Activated B cell treated with CpG ODN at 0.5 μM for 24 hours (primary cell): ENCODE data around the gene SCAF8. TPM values are rescaled to one million over a fixed set of nuclear protein-coding genes. Genes with fewer than 3 reads are reported as not detected.

Experiments used
- ATAC-seq: fragments of 200-7000 bp; cut with Tn5 transposase; one replicate; pipeline ENCODE4 v1.10.0; 2021; ENCODE audit warnings: low read depth, mild to moderate bottlenecking, moderate library complexity
- CTCF ChIA-PET: fragments of 350-600 bp; sonication (Branson Sonifier 250); formaldehyde crosslinking; loops from one replicate; lab custom pipeline; 2021; ENCODE audit warnings: antibody characterized with exemption; lab: Charles Lee
- POLR2A ChIA-PET: fragments of 350-600 bp; sonication (Branson Sonifier 250); formaldehyde crosslinking; loops from one replicate; lab custom pipeline; 2021; ENCODE audit warnings: antibody characterized with exemption; lab: Charles Lee
- DNase-seq: peaks from one replicate; pipeline ENCODE4 v3.0.0; 2022
- H3K27ac Mint-ChIP-seq: one replicate; pipeline ENCODE4 v1.8.0; 2020; ENCODE audit warnings: mixed read lengths
- H3K27me3 Mint-ChIP-seq: one replicate; pipeline ENCODE4 v1.8.0; 2021; ENCODE audit warnings: mixed read lengths
- H3K36me3 Mint-ChIP-seq: one replicate; pipeline ENCODE4 v1.8.0; 2021; ENCODE audit warnings: low read depth, mixed read lengths
- H3K4me1 Mint-ChIP-seq: one replicate; pipeline ENCODE4 v1.8.0; 2021; ENCODE audit warnings: mixed read lengths
- H3K4me3 Mint-ChIP-seq: one replicate; pipeline ENCODE4 v1.8.0; 2020; ENCODE audit warnings: mild to moderate bottlenecking, mixed read lengths
- H3K9me3 Mint-ChIP-seq: one replicate; pipeline ENCODE4 v1.8.0; 2020; ENCODE audit warnings: mixed read lengths
- CTCF ChIP-seq: fragments of 200-600 bp; IDR thresholded peaks from one replicate; pipeline ENCODE4 v1.8.0; 2022; ENCODE audit warnings: antibody characterized with exemption, mild to moderate bottlenecking
- intact Hi-C: fragments of 100-400 bp; cut with micrococcal nuclease; formaldehyde crosslinking; loops from one replicate; pipeline ENCODE4 v1.15.1; 2024
- total RNA-seq: library from RNA; stranded (reverse); gene quantifications from 2 replicates; pipeline ENCODE4 v1.2.3, GENCODE V29; 2022

Gene SCAF8
- total RNA-seq, 1 donor from 2014 or later: 65.2 TPM

GRCh38 chr6:154824076-154824475 is 90.9 kb downstream of the SCAF8 start:
- POLR2A ChIA-PET: no interaction called here
- DNase-seq: no peak
- peaks cover 71% of the 10 kb centered on the region for H3K36me3 Mint-ChIP-seq
- H3K27me3 Mint-ChIP-seq: no peaks in the 10 kb centered on the region
- CTCF ChIA-PET: no interaction called here
- no peak overlapping the region for H3K4me3 Mint-ChIP-seq
- ATAC-seq: no peak
- no peaks in the 10 kb centered on the region for H3K9me3 Mint-ChIP-seq
- TF ChIP-seq CTCF: no peak
- no peak overlapping the region for H3K27ac Mint-ChIP-seq
- intact Hi-C loops: no loop called here
- H3K4me1 Mint-ChIP-seq: peaks cover 2% of the 10 kb centered on the region

GRCh38 chr6:154829970-154830369 is 96.8 kb downstream of the SCAF8 start:
- H3K9me3 Mint-ChIP-seq: no peaks in the 10 kb centered on the region
- TF ChIP-seq CTCF: no peak
- no peaks in the 10 kb centered on the region for H3K27me3 Mint-ChIP-seq
- peaks cover 70% of the 10 kb centered on the region for H3K36me3 Mint-ChIP-seq
- no peak for ATAC-seq
- DNase-seq: no peak
- no peak overlapping the region for H3K4me3 Mint-ChIP-seq
- CTCF ChIA-PET: interaction anchor here (0.7 to 1.5 kb wide), 2 partner anchors 154 kb away, joined by 3 to 4 read pairs; no protein-coding TSS in a partner anchor
- H3K4me1 Mint-ChIP-seq: peaks cover 2% of the 10 kb centered on the region
- no peak overlapping the region for H3K27ac Mint-ChIP-seq
- POLR2A ChIA-PET: no interaction called here
- intact Hi-C loops: loop anchor here (2.0 kb wide), 1 partner anchor 15 kb away; no protein-coding TSS in a partner anchor

- CTCF ChIA-PET: interaction anchor here (0.7 kb wide), 1 partner anchor 155 kb away, joined by 3 read pairs; no protein-coding TSS in a partner anchor
- ATAC-seq (no peak), DNase-seq (no peak)
- no peaks in the 10 kb centered on the region for H3K27me3 Mint-ChIP-seq
- intact Hi-C loops: no loop called here
- H3K4me3 Mint-ChIP-seq: no peak overlapping the region
- peaks cover 69% of the 10 kb centered on the region for H3K36me3 Mint-ChIP-seq
- POLR2A ChIA-PET: no interaction called here
- no peaks in the 10 kb centered on the region for H3K9me3 Mint-ChIP-seq
- H3K4me1 Mint-ChIP-seq: peaks cover 2% of the 10 kb centered on the region
- H3K27ac Mint-ChIP-seq: no peak overlapping the region
- no peak for TF ChIP-seq CTCF
Observed at GRCh38 chr6:154830771-154831170, 97.6 kb downstream of the SCAF8 start.

GRCh38 chr6:154835307-154835706 is 102.1 kb downstream of the SCAF8 start:
- H3K27me3 Mint-ChIP-seq: no peaks in the 10 kb centered on the region
- no peak overlapping the region for H3K4me3 Mint-ChIP-seq
- no peak for TF ChIP-seq CTCF
- no peaks in the 10 kb centered on the region for H3K9me3 Mint-ChIP-seq
- POLR2A ChIA-PET: no interaction called here
- H3K36me3 Mint-ChIP-seq: peaks cover 45% of the 10 kb centered on the region
- no peak for ATAC-seq
- no peak overlapping the region for H3K27ac Mint-ChIP-seq
- intact Hi-C loops: no loop called here
- CTCF ChIA-PET: no interaction called here
- H3K4me1 Mint-ChIP-seq: peaks cover 7% of the 10 kb centered on the region
- no peak for DNase-seq

GRCh38 chr6:154839546-154839945 is 106.3 kb downstream of the SCAF8 start:
- no peaks in the 10 kb centered on the region for H3K9me3 Mint-ChIP-seq
- peaks cover 15% of the 10 kb centered on the region for H3K4me1 Mint-ChIP-seq
- no peak overlapping the region for H3K27ac Mint-ChIP-seq

More at GRCh38 chr6:154839546-154839945, 106.3 kb downstream of the SCAF8 start:
- Mint-ChIP-seq H3K36me3 (peaks cover 25% of the 10 kb centered on the region), H3K4me3 (no peak overlapping the region), H3K27me3 (no peaks in the 10 kb centered on the region)
- no peak for ATAC-seq
- ChIA-PET CTCF (no interaction called here), POLR2A (no interaction called here)
- TF ChIP-seq CTCF: no peak
- DNase-seq: no peak
- intact Hi-C loops: no loop called here
